Activated CD8-positive, alpha-beta memory T cell treated with anti-CD3 and anti-CD28 coated beads, Interleukin-2, amount 50 U/mL, for 24 hours (primary cell): ENCODE results near the gene MTURN.
"Not testable (repeated sequence)": the region's sequence is repeated elsewhere in the genome, so short reads cannot be mapped to it uniquely, and the experiment has no call there.

Experiments used
- DNase-seq: peaks from one replicate; pipeline ENCODE4 v3.0.0-alpha.2; 2020; ENCODE audit errors: extremely low read depth

Gene MTURN

GRCh38 chr7:30134611-30135300 lies at the start of gene MTURN:
MTURN (plus strand) TSS chr7:30134986; CDS start chr7:30135137, 151 bp downstream.
- peak; percentile 62 for DNase-seq

DNA sequence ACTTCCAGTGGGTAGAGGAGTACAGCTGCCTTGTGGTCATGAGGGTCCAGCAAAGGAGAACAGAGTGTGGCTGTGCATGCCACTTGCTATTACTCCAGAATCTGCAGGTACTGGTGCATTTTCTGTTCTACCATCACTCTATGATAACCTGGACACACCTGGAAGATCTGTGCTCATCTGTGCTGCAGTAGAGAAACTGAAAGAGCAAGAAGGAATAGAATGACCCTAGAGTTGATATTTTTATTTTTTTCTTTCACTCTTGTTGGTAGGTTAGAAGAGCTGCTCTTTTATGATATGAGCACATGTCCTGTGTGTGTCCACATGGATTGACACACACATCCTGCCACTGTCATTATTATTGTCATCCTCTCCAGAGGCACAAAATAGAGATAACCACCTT lies 48.3 kb upstream of the MTURN start:
- DNase-seq, result no peak

GRCh38 chr7:30087371-30087770 lies 47.4 kb upstream of the MTURN start:
- no peak for DNase-seq

GRCh38 chr7:30088362-30088761 lies 46.4 kb upstream of the MTURN start:
- DNase-seq, result no peak

GRCh38 chr7:30090111-30090510 lies 44.7 kb upstream of the MTURN start:
- no peak for DNase-seq

DNA sequence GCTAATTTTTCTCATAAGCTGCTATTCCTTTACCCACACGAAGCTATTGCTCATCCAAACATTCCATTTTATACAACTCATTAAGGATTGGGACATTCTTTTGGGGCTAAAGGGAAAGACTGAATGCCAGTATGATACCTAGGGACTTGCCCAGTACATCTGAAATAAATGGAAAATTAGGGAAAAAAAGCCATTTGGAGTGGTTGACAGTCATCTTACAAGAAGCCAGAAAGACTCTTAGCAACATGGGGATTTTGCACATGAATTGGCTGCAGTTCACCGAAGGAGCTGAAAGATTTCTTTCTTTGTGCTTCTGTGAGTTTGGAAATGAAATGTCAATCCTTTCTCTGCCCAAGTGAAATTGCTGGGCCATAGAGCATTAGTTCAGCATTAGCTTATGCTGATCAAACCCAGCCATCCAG lies 43.3 kb upstream of the MTURN start:
- no peak for DNase-seq

GRCh38 chr7:30091987-30092386 lies 42.8 kb upstream of the MTURN start:
- no peak for DNase-seq

DNA sequence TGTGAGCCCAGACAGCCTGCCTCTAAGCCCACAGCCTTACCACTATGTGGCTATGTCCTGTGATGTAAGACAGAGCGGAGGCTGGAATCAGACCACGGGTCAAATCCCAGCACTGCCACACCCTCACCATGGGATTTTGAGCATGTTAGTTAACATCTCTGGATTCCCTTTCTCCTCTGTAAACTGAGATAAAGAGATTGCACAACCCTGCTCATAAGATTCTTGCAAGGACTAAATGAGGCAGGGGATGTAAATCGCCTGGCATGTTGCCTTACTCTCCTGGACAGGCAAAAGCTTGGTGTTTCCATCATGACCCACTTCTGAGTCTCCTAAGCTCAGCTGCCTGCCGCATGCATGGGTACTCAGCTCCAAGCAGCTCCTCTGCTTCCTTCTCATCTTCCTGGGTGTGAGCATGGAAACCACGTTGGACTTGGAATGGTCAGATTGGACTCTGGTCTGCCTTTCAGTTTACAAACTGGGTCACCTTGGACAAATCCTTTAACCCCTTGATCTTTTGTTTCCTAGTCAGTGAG lies 41.3 kb upstream of the MTURN start:
- DNase-seq, result no peak

DNA sequence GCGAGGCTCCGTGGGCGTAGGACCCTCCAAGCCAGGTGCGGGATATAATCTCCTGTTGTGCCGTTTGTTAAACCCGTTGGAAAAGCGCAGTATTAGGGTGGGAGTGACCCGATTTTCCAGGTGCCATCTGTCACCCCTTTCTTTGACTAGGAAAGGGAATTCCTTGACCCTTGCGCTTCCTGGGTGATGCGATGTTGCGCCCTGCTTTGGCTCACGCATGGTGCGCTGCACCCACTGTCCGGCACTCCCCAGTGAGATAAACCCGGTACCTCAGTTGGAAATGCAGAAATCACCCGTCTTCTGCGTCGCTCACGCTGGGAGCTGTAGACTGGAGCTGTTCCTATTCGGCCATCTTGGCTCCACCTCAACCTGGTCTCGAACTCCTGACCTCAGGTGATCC lies 36.2 kb upstream of the MTURN start:
- DNase-seq, result not testable (repeated sequence)

GRCh38 chr7:30102281-30102680 lies 32.5 kb upstream of the MTURN start:
- DNase-seq, result no peak

- DNase-seq, result no peak
These were observed 30.6 kb upstream of the MTURN start for GRCh38 chr7:30104157-30104556.

DNA sequence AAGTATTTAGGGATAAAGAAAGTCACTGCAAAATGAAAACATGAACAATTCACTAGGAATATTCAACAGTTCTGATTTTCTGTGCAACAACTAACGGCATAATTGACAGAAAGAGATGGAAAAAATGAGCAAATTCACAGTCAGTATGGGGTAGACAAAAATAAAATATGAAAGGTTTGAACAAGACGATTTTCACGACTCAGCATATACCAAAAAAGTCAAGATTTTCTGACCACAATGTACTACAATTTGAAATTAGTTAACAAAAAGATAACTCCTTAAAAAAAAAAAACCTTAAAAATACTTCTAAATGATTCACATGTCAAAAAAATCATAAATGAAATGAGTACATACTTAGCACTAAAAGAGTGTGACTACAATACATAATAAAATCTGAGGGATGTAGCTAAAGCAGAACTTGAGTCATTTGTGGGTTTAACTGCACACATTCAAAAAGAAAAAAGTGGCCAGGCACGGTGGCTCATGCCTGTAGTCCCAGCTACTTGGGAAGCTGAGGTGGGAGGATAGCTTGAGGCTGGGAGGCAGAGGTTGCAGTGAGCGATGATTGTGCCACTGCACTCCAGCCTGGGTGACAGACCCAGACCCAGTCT lies 22.6 kb upstream of the MTURN start:
- DNase-seq, result no peak

- DNase-seq, result no peak
These were observed 21.6 kb upstream of the MTURN start for GRCh38 chr7:30113144-30113543.

DNA sequence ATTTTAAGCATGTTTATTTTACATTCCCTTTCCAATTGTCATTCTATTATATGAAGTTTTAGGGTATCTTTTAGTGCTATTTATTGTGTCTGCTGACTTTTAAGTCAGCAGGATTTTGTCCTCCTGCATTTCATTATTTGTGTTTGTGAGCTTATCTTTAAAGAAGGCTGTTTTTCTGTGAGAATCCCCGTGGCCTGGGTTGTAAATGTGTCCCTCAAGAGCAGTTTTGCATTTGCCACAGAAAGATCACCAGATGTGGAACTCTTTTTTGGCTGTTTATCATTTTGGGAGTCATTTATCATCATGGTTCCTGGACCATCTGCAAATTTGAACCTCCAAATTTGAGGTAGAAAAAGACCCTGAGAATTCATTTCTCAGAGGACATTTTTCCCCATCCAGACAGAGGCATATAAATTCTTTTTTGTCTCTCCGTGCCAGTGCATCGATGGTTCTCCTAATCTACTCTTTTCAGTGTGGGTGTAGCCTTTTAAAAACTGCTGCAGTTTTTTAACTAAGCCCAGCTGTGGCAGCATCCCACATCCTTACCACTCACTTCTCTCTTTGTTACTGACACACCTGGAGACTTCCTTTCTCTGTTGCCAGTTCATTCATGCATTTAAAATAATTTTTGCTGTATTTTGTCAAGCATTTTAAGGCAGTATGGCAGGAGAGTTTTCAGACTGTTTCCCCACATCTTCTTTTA lies 20.1 kb upstream of the MTURN start:
- DNase-seq, result no peak

DNA sequence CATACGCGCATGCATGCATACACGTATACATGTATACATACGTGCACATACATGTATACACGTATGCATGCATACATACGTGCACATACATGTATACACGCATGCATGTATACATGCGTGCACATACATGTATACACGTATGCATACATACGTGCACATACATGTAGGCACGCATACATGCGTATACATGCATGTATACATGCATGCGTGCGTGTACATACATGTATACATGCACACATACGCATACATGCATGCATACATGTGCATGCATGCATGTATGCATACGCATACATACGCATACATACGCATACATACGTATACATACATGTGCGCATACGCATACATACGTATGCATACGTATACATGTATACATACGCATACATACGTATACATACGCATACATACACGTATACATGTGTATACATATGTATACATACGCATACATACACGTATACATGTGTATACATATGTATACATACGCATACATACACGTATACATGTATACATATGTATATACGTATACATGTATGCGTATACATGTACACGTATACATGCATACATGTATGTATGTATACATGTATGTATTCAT lies 19.0 kb upstream of the MTURN start:
- DNase-seq, result no peak

- DNase-seq, result no peak
These were observed 18.0 kb upstream of the MTURN start for GRCh38 chr7:30116771-30117170.

DNA sequence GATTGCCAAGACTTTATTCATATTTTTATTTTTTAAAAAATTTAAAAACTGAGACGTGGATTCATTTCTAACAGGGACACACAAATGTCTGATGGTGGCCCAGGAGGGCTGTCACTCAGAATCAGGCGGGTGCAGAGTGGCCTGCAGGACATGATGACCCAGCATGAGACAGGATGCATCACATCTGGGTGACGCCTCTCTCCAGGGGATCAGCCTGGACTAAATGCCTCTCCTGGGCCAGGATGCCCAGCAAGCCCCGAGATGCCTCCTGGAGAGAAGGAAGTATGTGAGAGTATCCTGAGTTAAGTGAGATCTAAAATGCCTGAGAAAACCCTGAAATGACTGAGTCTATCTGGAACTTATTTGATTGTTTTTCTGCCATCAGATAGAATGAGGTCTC lies 16.9 kb upstream of the MTURN start:
- DNase-seq, result no peak

DNA sequence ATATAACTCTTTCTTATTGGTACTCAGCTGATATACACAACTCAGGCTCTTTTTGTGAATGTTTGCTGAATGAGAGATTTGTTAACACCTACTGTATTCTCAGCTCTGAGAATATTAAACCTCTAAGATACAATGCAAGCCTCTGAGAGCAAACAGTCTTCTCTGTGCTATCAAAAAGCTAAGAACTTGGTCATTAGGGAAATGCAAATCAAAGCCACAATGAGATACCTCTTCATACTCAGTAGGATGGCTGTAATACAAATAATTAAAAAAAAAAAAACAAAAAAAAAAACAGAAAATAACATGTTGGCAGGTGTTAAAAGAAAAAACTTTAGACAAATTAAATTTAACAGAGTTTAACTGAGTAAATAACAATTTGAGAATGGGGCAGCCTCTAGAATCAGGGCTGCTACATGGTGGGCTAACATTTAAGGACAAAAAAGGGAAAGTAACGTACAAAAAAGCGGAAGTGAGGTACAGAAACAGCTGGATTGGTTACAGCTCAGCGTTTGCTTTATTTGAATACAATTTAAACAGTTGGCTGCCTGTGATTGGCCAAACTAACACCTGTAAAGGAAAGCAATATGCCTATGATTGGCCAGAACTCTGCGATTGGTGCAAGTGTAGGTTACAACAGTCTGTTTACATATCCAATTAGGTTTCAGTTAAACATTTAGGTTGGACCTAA lies 14.8 kb upstream of the MTURN start:
- no peak for DNase-seq

DNA sequence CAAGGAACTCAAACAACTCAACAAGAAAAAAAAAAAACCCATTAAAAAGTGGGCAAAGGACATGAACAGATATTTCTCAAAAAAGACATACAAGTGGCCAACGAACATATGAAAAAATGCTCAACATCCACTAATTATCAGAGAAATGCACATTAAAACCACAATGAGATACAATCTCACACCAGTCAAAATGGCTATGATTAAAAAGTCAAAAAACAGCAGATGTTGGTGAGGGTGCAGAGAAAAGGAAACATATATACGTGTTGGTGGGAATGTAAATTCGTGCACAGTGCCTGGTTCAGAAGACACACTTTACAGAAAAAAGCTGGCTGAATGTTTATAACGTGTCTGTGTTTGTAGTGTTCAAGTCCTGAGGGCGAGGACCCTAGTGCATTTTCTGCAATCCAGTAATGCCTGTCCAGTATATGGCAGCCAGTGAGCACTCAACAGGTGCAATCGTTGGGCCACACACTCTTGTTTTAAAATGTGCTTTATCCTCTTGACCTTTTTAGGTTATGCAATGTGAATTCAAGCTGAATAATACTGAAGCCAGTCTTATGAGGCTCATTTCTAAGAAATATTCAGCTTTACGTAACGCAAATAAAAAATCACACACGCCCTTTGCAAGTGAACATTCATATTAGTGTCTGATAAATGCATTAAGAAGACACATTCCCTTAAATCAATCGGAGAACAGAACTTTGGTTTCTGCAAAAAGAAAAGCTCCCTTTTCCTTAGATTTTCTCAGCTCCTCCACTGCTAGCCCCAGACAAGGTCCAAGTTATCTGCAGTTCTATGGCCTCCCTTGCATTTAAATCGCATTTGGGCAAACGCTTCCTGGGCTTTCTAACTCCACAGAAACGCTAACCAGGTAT lies 813 bp upstream of the MTURN start:
- DNase-seq, result no peak

DNA sequence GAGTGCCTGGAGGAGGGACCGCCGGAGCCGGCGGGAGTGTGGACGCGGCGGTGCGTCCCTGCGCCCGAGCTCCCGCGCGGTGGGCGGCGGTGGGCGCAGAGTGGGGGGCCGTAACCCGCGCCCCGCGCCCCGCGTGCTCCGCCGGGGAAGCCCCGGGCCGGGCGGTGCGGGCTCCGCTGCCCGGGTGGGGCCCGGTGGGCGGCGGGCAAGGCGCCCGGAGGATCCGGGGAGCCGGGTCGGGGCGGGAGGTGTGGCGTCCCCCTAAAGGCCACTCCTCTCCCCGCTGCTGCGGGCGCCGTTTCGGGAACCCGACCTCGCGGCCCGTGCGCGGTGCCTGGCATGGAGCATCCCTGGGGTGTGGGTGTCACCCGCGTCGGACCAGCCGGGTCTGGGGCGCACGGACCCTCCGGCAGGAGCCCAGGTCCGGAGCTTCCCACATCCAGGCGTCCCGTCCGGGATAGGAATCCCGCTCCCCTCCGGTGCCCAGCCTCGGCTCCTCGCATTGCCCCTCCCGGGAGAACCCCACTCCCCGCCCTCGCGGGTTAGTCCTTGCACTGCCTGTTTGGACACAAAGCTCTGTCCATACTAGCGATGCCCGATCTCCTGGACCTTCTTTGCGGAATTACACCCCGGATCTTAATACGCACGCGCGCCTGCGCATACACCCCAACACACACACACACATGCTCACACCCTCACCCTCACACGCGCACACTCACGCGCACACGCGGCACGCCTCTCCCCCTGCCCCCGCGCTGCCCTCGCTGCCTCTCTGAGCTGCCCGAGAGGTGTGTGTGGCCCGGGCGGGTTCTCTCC lies 723 bp downstream of the MTURN start:
- no peak for DNase-seq
